ENCODE measurements around the gene CDC25C. TPM values are rescaled to one million over a fixed set of nuclear protein-coding genes. Genes with fewer than 3 reads are reported as not detected.

CDC25C gene
- total and polyA plus RNA-seq, 4 donors, result 0.25 to 3.0 (median 0.41) TPM

DNA sequence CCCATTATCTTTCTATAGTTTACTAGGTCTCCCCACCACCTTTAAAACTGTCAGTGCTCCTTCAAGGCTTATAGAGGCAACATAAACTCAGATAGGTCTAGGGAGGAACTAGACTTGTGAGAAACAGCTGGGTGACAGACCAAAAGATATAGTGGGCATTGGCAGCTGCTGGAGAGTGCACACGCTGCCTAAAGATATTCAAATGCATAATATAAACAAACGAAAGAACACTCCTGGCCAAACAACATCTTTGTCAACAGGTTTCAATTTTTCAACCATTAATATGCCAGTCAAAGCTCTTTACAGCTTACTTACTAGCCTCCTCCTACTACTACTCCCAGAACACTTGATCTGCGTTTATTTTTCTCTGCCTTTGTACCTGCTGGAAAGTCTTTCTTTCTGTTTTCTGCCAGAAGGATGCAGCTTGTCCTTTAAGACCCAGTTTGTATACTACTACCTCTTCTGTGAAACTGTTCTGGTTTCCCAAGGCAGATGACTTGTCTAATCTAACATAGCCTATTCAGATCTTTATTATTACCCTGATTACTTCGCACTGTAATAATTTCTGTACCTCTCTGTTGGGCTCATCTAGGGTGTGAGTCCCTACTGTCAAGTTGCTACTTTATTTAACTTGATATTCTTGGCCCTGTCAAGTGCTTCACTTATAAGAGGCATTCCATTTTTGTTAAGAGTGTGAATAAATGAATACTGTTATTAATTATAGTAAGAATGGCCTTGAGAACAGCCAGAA lies 35.2 kb upstream of the CDC25C start:
- no peak overlapping the region for H3K9ac ChIP-seq (ENCODE audit: insufficient read depth in 1 of 2, low read length in 2 of 2)
- peaks cover 0 to 27% (median 4%) of the 10 kb centered on the region in 5 donors for H3K4me1 ChIP-seq (ENCODE audit: control insufficient read depth in 5 of 5, insufficient read depth in 5 of 5, low read length in 5 of 5)
- TF ChIP-seq CTCF (IDR thresholded peaks at IDR 0.05; ENCODE audit: control extremely low read depth, extremely low read depth), result no peak
- no peak for ATAC-seq (ENCODE audit: insufficient read depth, low FRiP score)
- H3K27me3 ChIP-seq (ENCODE audit: control insufficient read depth in 3 of 3, insufficient read depth in 3 of 3, low read length in 2 of 3), result no peaks in the 10 kb centered on the region
- H3K9me3 ChIP-seq (ENCODE audit: control insufficient read depth in 4 of 4, insufficient read depth in 3 of 4, low read length in 3 of 4), result no peaks in the 10 kb centered on the region
- no peak for DNase-seq
- 42 to 66% methylated on average over 4 of the region's 4 CpGs for WGBS, 2 donors
- no peak overlapping the region for H3K27ac ChIP-seq (ENCODE audit: low read depth in 1 of 2, low read length in 1 of 2)
- no peak overlapping the region for H3K4me3 ChIP-seq
- no peaks in the 10 kb centered on the region for H3K36me3 ChIP-seq (ENCODE audit: control insufficient read depth in 4 of 4, insufficient read depth in 4 of 4, low read length in 4 of 4)

GRCh38 chr5:138364576-138364975 lies 33.0 kb upstream of the CDC25C start:
- no peak overlapping the region for H3K4me3 ChIP-seq
- DNase-seq (no peak), ATAC-seq (ENCODE audit: insufficient read depth, low FRiP score) (no peak)
- H3K36me3 ChIP-seq (ENCODE audit: control insufficient read depth in 4 of 4, insufficient read depth in 4 of 4, low read length in 4 of 4), result no peaks in the 10 kb centered on the region
- peaks cover 0 to 16% (median 5%) of the 10 kb centered on the region in 5 donors for H3K4me1 ChIP-seq (ENCODE audit: control insufficient read depth in 5 of 5, insufficient read depth in 5 of 5, low read length in 5 of 5)
- no peak for TF ChIP-seq CTCF (IDR thresholded peaks at IDR 0.05; ENCODE audit: control extremely low read depth, extremely low read depth)
- no peak overlapping the region for H3K27ac ChIP-seq (ENCODE audit: low read depth in 1 of 2, low read length in 1 of 2)
- H3K27me3 ChIP-seq (ENCODE audit: control insufficient read depth in 3 of 3, insufficient read depth in 3 of 3, low read length in 2 of 3), result no peaks in the 10 kb centered on the region
- H3K9me3 ChIP-seq (ENCODE audit: control insufficient read depth in 4 of 4, insufficient read depth in 3 of 4, low read length in 3 of 4), result no peaks in the 10 kb centered on the region
- 89 to 98% methylated on average over 1 of the region's 1 CpG for WGBS, 2 donors
- H3K9ac ChIP-seq (ENCODE audit: insufficient read depth in 1 of 2, low read length in 2 of 2), result no peak overlapping the region

- Histone ChIP-seq H3K4me3 (no peak overlapping the region), H3K27me3 (ENCODE audit: control insufficient read depth in 3 of 3, insufficient read depth in 3 of 3, low read length in 2 of 3) (no peaks in the 10 kb centered on the region), H3K36me3 (ENCODE audit: control insufficient read depth in 4 of 4, insufficient read depth in 4 of 4, low read length in 4 of 4) (peaks cover 0 to 1% (median 0%) of the 10 kb centered on the region in 4 donors), H3K4me1 (ENCODE audit: control insufficient read depth in 5 of 5, insufficient read depth in 5 of 5, low read length in 5 of 5) (peaks cover 0 to 7% (median under 1%) of the 10 kb centered on the region in 5 donors), H3K27ac (ENCODE audit: low read depth in 1 of 2, low read length in 1 of 2) (no peak overlapping the region), H3K9me3 (ENCODE audit: control insufficient read depth in 4 of 4, insufficient read depth in 3 of 4, low read length in 3 of 4) (no peaks in the 10 kb centered on the region), H3K9ac (ENCODE audit: insufficient read depth in 1 of 2, low read length in 2 of 2) (no peak overlapping the region)
- WGBS, 2 donors, result 96 to 100% methylated on average over 1 of the region's 1 CpG
- ATAC-seq (ENCODE audit: insufficient read depth, low FRiP score) (no peak), DNase-seq (no peak)
- TF ChIP-seq CTCF (IDR thresholded peaks at IDR 0.05; ENCODE audit: control extremely low read depth, extremely low read depth), result no peak
These were observed 29.4 kb upstream of the CDC25C start for GRCh38 chr5:138360941-138361452.
